ENCODE results near the gene DCP1B. TPM values are rescaled to one million over a fixed set of nuclear protein-coding genes. Genes with fewer than 3 reads are reported as not detected.

DCP1B gene
- polyA plus RNA-seq, 4 donors, result 25.8 to 33.4 (median 29.5) TPM

GRCh38 chr12:1911598-1912575, 92.4 kb downstream of the DCP1B start:
- DNase-seq (ENCODE audit: low read depth in 4 of 4, low spot score in 3 of 4), result no peak

GRCh38 chr12:1910468-1910867, 93.8 kb downstream of the DCP1B start:
- no peak for DNase-seq (ENCODE audit: low read depth in 4 of 4, low spot score in 3 of 4)

- no peak for DNase-seq (ENCODE audit: low read depth in 4 of 4, low spot score in 3 of 4)
Observed at GRCh38 chr12:1908758-1909157, 95.5 kb downstream of the DCP1B start.

DNA sequence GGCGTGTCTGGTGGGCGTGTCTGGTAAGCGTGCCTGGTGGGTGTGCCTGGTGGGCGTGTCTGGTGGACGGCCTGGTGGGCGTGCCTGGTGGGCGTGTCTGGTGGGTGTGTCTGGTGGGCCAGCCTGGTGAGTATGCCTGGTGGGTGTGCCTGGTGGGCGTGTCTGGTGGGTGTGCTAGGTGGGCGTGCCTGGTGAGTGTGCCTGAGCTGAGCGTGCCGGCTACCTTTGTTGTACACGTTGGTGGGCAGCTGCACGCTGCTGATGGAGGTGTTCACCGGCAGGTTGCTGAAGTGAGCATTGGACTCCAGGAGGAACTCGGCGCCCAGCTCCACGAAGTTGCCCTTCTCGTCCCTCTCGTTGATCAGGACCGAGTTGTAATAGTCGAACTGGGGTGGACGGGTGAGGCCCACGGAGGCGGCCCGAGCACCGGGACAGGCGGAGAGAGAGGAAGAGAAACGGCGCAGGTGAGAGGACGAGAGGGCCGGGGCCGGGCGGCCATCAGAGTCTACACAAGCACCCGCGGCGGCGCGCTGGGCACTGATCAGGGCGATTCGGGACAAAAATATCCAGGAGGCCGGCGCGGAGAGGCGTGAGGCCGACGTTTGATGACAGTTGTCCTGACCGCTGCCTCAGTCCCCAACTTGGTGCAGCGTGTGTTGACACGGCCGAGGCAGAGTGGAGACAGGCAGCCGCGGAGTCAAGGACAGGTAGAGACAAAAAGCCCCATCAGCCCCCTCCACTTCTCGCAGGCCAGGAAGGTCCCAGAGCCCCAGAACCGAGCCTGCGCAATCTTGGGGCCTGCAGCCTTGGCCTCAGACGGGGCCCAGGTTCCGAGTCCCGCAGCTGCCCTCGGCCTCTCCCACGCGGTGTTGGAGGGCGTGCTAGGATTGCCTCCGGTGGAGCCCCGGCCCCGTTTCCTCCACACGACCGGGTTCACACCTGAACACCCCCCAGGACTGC, 96.3 kb downstream of the DCP1B start:
- no peak for DNase-seq (ENCODE audit: low read depth in 4 of 4, low spot score in 3 of 4)

- no peak for DNase-seq (ENCODE audit: low read depth in 4 of 4, low spot score in 3 of 4)
Observed at GRCh38 chr12:1906579-1906978, 97.7 kb downstream of the DCP1B start.

DNA sequence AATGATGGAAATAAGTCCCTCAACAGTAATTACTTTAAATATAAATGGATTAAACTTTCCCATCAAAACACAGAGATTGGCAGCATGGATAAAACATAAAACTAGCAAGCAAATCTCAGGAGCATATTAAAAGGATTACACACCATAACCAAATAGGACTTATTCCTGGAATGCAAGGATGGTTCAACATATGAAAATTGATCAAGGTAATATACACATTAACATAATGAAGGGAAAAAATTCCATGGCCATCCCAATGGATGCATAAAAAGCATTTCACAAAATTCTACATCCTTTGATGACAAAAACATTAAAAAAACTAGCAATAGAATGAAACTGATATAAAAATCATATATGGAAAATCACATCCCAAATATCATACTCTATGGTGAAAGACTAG, 99.4 kb downstream of the DCP1B start:
- DNase-seq (ENCODE audit: low read depth in 4 of 4, low spot score in 3 of 4), result no peak

DNA sequence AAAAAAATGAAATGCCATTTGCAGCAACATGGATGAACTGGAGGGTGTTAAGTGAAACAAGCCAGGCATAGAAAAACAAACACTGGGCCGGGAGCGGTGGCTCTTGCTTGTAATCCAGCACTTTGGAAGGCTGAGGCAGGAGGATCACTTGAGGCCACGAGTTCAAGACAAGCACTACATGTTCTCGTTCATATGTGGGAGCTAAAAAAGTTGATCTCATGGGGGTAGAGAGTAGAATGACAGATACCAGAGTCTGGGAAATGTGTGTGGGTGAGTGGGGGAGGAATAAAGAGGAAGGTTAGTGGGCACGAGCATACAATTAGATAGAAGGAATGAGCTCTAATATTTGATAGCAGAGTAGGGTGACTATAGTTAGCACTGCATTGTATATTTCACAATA, 107.3 kb downstream of the DCP1B start:
- DNase-seq (ENCODE audit: low read depth in 4 of 4, low spot score in 3 of 4), result no peak

Other genes with a start within 250 kb of the DCP1B start
- under 1 TPM; 0.22 to 0.42 (median 0.36) TPM for gene LRTM2, start 183.9 kb downstream of the DCP1B start, polyA plus RNA-seq (ENCODE audit: insufficient read length in 4 of 4)
- 1 to 10 TPM; 1.9 to 3.2 (median 2.6) TPM for gene CACNA2D4, start 85.8 kb downstream of the DCP1B start, polyA plus RNA-seq (ENCODE audit: insufficient read length in 4 of 4)
- gene CACNA1C, start 48.5 kb upstream of the DCP1B start, polyA plus RNA-seq (ENCODE audit: insufficient read length in 4 of 4), result 10 to 100 TPM in 2 of 4 donors, 1 to 10 TPM in 2; 6.8 to 17.5 (median 9.5) TPM